Epithelial cell of prostate (primary cell): ENCODE results near the gene VCAN.

Source experiments
- DNase-seq: peaks from one replicate; pipeline ENCODE4 v3.0.0-alpha.2; 2011; ENCODE audit warnings: low read depth, low spot score
- H3K27ac ChIP-seq: fragments of 450-650 bp; 2 replicates; pipeline ENCODE4 v1.5.1; 2017; ENCODE audit warnings: mild to moderate bottlenecking

VCAN gene

GRCh38 chr5:83493644-83494043 is 22.1 kb downstream of the VCAN start:
- H3K27ac ChIP-seq, result no peak overlapping the region
- DNase-seq, result no peak

DNA sequence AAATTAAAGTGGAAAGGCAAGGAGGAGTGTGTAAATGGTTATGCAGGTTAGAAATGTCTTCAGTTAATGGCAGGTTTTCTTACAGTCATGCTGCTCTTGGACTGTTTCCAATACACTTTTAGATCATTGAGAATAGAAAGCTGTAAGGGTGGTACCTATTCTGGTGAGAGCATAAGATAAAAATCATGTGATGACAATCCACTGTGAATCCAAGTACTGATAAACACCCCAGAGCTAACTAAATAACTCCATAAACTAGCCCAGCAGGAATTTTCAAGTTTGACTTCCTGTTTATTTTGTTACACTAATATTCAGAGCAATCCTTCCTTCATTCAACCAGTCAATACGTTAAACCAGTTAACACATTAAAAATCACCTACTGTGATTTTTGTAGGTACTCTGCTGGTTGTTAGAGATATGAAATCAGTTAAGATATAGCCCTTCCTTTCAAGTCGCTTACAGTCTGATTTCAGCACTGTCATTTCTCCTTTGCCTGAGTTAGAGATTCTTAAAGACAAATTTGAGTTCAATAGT is 22.6 kb downstream of the VCAN start:
- no peak overlapping the region for H3K27ac ChIP-seq
- no peak for DNase-seq

DNA sequence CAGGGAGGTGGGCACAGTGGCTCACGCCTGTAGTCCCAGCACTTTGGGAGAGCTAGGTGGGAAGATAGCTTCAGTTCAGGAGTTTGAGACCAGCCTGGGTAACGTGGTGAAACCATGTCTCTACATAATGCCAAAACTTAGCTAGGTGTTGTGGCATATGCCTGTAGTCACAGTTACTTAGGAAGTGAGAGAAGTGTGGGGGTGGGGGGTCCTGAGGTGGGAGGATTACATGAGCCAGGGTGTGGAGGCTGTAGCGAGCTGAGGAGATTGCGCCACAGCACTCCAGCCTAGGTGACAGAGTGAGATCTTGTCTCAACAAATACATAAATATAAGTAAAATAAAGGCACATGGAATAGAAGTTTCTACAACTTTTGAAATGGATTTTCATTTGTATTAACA is 23.1 kb downstream of the VCAN start:
- DNase-seq, result no peak
- H3K27ac ChIP-seq, result no peak overlapping the region

- no peak overlapping the region for H3K27ac ChIP-seq
- no peak for DNase-seq
Observed at GRCh38 chr5:83496626-83497025, 25.1 kb downstream of the VCAN start.

DNA sequence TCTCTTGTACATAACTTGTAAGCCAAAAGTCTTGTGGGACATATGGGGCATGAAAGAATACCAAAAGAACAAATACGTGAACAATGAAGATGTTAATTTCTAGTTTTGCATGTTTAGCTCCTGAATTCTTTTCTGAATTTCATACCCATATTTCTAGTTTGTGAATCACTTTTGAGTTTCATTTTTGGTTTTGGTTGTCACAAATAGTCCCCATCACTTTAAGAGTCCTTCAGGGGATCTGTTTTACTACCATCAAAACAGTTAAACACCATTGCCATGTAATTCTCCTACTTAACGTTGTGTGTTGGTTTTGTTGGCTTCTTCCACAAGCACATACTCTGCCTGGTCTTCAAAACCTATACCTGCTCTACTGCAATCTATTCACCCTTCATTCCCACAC is 27.0 kb downstream of the VCAN start:
- DNase-seq, result no peak
- H3K27ac ChIP-seq, result no peak overlapping the region

GRCh38 chr5:83503662-83504061 is 32.1 kb downstream of the VCAN start:
- no peak overlapping the region for H3K27ac ChIP-seq
- no peak for DNase-seq

DNA sequence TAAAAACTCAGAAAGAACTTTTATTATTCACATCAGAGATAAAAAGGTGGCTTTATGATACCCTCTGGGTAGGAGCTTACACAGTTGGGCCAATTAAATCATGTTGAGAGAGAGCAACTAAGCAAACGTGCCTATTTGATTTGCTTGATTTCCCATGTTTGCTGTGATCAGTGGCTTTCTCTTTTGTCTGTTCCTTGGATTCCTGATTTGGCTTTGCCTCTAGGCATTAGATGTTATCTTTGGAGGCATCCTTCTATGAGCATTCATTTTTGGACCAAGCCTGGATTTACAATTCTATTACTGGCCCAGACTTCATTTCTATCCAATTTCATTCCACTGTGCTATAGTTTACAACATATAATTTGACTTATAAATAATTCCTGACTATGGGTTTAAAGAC is 35.9 kb downstream of the VCAN start:
- H3K27ac ChIP-seq, result no peak overlapping the region
- no peak for DNase-seq

GRCh38 chr5:83509540-83509939 is 38.0 kb downstream of the VCAN start:
- no peak overlapping the region for H3K27ac ChIP-seq

DNA sequence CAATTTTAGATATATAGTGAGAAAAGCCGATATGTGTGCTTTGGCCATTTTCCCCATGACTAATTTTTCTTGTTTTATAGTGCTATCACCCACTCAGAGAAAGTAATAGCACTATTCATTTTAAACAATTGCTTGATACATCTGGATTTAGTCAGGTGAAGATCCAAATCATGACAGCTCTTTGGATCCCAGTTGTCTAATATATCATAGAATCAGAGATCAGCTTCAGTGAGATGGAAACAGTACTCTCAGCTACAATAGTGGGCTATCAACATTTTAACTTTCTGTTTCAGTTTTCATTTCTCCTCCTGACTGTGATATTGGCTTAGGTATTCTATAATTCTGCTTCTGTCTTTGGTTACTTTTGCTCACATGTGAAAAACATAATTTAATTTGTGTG is 38.7 kb downstream of the VCAN start:
- no peak overlapping the region for H3K27ac ChIP-seq
- no peak for DNase-seq

More at GRCh38 chr5:83509540-83509939, 38.0 kb downstream of the VCAN start:
- peak; percentile 3 for DNase-seq

- H3K27ac ChIP-seq, result no peak overlapping the region
- DNase-seq, result no peak
Observed at GRCh38 chr5:83512061-83512745, 40.7 kb downstream of the VCAN start.

DNA sequence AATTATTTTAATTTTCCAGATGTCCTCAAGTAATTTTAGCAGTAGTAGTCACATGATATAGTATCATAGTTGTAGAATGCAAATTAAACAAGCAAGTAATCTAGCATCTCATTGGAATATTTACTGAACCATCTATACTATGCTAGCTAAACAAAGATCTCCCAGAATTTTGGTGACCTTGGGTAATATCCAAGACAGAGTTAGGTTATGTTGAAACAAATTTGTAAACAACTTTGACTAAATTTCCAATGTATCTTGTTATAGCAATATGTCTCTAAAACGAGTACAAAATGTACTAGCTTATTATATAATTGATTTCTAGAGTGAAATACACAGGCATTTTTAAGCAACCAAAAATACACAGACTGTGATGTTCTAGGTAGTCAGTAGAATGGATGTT is 41.5 kb downstream of the VCAN start:
- no peak overlapping the region for H3K27ac ChIP-seq

DNA sequence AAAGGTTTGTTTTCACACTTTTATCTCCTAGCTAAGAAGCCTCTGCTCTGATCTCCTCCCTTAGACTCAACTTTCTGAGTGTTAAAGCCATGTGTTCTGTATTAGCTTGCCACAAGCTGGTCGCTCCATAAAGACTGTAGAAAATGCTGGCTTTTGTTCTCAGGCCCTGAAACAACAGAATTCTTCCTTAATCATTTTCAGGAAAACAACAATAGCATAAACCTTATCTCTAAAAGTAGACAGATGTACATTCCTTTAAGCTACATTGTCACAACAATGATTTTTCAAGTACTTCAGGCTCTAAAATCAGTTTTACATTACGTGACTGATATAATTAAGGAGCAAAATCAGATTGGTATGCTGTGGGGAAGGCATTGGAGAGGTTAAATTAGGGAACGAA is 41.9 kb downstream of the VCAN start:
- no peak for DNase-seq
- no peak overlapping the region for H3K27ac ChIP-seq

More for the DNA sequence above, 41.5 kb downstream of the VCAN start:
- DNase-seq, result no peak

DNA sequence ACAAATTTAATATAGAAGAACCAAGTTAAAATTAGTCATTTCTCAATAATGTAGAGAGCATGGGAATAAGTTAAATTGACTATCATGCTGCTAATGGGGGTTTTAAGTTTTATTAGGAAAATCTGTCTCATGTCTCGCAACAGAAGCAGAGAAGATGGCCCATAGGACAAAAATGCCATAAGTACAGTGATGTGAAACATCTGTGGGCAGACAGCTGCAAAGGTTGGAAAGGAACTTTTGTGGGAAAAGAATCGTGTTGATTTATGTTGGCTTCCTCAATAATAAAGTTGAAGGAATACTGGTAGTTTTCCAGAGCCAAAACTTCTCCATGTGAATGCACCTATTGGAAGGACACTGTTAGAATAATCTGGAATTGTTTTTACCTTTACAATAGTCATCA is 44.8 kb downstream of the VCAN start:
- H3K27ac ChIP-seq, result no peak overlapping the region
- no peak for DNase-seq

GRCh38 chr5:83517072-83517687 is 45.6 kb downstream of the VCAN start:
- no peak overlapping the region for H3K27ac ChIP-seq
- no peak for DNase-seq

DNA sequence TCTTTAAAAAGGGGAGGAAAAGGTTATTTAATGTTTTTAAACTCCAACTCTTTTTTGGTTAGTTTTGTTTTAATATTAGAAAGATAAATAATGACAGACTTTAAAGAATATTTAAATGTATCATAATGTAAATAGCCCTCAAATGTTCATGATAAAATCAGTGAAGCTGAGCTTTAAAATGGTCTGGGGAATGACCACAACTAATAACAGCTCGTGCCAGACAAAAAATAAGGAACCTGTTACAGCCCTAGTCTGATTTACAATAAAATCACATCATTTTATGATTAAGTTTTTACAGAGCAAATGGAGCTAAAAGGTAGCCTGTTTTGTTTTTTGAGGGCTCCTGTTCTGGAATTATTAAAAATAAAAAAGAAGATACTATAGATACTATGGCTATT is 46.1 kb downstream of the VCAN start:
- no peak overlapping the region for H3K27ac ChIP-seq

DNA sequence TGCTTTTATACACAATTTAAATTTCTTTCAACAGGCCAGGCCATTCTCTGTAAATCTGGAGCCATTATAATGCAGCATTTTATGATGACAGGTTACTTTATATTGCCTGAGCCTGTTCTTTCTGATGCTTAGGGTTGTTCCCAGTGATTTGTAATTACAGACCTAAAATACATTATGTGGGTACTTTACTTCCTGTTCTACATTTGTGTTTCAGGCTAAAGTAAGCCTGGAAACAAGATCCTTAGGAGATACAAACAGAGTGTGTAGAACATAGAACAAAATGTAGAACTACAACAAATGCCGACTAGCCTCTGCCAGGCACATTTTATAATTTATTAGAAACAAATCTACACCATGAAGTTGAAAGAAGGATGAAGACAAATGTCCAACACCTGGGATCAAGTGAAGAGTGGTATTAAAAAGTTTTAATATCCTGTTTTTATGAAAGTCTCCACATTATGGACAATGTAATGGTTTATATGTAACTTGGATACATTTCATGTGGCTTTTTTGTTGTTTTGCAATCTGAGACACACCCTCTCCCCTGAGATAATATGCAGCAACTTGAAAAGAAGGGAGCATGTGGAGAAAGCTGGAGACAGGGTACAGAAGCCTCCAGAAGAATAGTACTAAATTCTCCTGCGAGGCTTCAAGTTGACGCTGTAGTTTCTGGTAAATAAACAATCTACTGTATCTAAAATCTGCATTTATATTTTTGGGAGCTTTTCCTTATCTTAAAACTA is 46.9 kb downstream of the VCAN start:
- no peak overlapping the region for H3K27ac ChIP-seq
- no peak for DNase-seq

More for the DNA sequence above, 46.1 kb downstream of the VCAN start:
- DNase-seq, result no peak

- no peak for DNase-seq
- no peak overlapping the region for H3K27ac ChIP-seq
Observed at GRCh38 chr5:83522446-83522845, 50.9 kb downstream of the VCAN start.

DNA sequence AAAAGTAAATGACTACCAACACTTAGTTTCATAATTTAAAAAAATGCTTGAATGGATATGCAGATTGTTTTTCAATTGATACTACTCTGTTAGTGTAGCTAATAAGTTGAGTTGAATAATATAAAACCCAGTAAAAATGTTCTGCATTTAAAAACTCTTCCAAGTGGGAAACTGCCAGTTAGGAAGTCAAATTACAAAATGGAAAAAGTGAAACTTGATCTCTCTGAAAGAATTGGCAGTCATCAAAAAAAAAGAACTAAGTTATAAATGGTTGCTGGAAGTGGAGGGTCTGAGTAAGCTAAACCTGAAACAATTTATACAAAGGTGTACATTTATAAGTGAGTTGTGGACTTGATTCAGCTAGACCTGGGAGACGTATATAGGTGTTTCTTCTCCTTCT is 52.4 kb downstream of the VCAN start:
- no peak overlapping the region for H3K27ac ChIP-seq
- no peak for DNase-seq

DNA sequence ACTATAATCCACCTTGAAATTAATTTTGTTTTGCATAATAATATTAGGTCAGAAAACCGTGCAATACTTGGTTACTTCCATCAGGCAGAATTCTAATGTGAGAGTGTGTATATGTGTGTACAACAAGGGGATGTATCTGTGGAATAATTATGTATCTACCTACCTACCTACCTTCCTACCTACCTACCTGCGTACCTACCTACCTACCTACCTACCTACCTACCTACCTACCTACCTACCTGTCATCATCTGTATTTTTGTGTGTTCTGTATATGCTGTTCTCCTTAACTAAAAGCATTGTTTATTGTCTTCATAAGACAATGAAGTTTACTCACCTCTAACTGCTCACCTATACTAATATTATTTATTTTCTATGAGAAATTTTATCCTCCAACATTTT is 52.8 kb downstream of the VCAN start:
- no peak for DNase-seq
- H3K27ac ChIP-seq, result no peak overlapping the region

GRCh38 chr5:83524991-83525390 is 53.4 kb downstream of the VCAN start:
- H3K27ac ChIP-seq, result no peak overlapping the region
- DNase-seq, result no peak

DNA sequence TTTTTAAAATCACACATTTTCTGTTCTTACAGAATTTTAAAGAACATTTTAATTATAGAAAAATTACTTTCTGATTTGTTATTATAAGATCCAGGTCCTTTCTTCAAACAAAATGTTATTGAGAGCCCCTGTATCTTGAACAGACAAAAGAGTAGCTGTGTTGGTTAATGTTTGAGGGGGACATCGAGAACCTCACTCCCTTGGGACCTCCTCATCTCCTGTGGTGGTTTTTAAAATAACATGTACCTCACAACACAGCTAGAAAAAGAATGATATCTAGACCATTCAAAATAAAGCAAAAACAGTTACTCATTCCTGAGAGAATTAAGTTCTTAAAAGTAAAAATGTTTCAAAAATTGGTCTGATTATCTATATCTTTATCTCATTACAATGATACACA is 54.7 kb downstream of the VCAN start:
- no peak for DNase-seq

More for the DNA sequence above, 54.7 kb downstream of the VCAN start:
- H3K27ac ChIP-seq, result no peak overlapping the region
